Measurements from ENCODE around the gene RERG.

- TF ChIP-seq POU2F2 (IDR thresholded peaks at IDR 0.05; ENCODE audit: low read depth, low read length) (no peak), SPI1 (IDR thresholded peaks at IDR 0.05; ENCODE audit: low read depth, low read length) (no peak), POLR2AphosphoS5 (IDR thresholded peaks at IDR 0.05; ENCODE audit: low read depth, low read length) (no peak), POLR2A (IDR thresholded peaks at IDR 0.05; ENCODE audit: low read depth, low read length) (no peak)
Measured at GRCh38 chr12:15186597-15186996, 34.6 kb downstream of the RERG start.
